ENCODE data around the gene PGK1. TPM values are rescaled to one million over a fixed set of nuclear protein-coding genes. Genes with fewer than 3 reads are reported as not detected.

PGK1 gene
- polyA plus RNA-seq, 1 experiment = 442 TPM

- Histone ChIP-seq H3K27me3 (ENCODE audit: control insufficient read depth, insufficient read depth, low read length) (no peaks in the 10 kb centered on the region), H3K4me3 (ENCODE audit: low read depth, low read length) (no peak overlapping the region), H3K27ac (ENCODE audit: low read depth, low read length) (no peak overlapping the region), H3K9me3 (ENCODE audit: control insufficient read depth, insufficient read depth, low read length) (no peaks in the 10 kb centered on the region)
- ChIA-PET POLR2A (no interaction called here), CTCF (no interaction called here)
- DNase-seq (ENCODE audit: low read depth, low spot score) = no peak
- no peak for TF ChIP-seq CTCF (IDR thresholded peaks at IDR 0.05; ENCODE audit: low read depth, low read length)
Observed at GRCh38 chrX:78116766-78117165, 12.7 kb downstream of the PGK1 start.

GRCh38 chrX:78118628-78119027, 14.6 kb downstream of the PGK1 start:
- ChIA-PET POLR2A (no interaction called here), CTCF (no interaction called here)
- H3K27ac ChIP-seq (ENCODE audit: low read depth, low read length) = no peak overlapping the region
- no peaks in the 10 kb centered on the region for H3K9me3 ChIP-seq (ENCODE audit: control insufficient read depth, insufficient read depth, low read length)
- no peak overlapping the region for H3K4me3 ChIP-seq (ENCODE audit: low read depth, low read length)
- DNase-seq (ENCODE audit: low read depth, low spot score) = no peak
- no peaks in the 10 kb centered on the region for H3K27me3 ChIP-seq (ENCODE audit: control insufficient read depth, insufficient read depth, low read length)
- TF ChIP-seq CTCF (IDR thresholded peaks at IDR 0.05; ENCODE audit: low read depth, low read length) = no peak

- POLR2A ChIA-PET = no interaction called here
Observed at GRCh38 chrX:78119521-78120227, 15.6 kb downstream of the PGK1 start.

GRCh38 chrX:78123190-78123589, 19.1 kb downstream of the PGK1 start:
- Histone ChIP-seq H3K4me3 (ENCODE audit: low read depth, low read length) (no peak overlapping the region), H3K27me3 (ENCODE audit: control insufficient read depth, insufficient read depth, low read length) (no peaks in the 10 kb centered on the region), H3K9me3 (ENCODE audit: control insufficient read depth, insufficient read depth, low read length) (no peaks in the 10 kb centered on the region), H3K27ac (ENCODE audit: low read depth, low read length) (no peak overlapping the region)
- ChIA-PET POLR2A (no interaction called here), CTCF (no interaction called here)
- TF ChIP-seq CTCF (IDR thresholded peaks at IDR 0.05; ENCODE audit: low read depth, low read length) = no peak
- no peak for DNase-seq (ENCODE audit: low read depth, low spot score)

More at GRCh38 chrX:78119521-78120227, 15.6 kb downstream of the PGK1 start:
- Histone ChIP-seq H3K4me3 (ENCODE audit: low read depth, low read length) (no peak overlapping the region), H3K27ac (ENCODE audit: low read depth, low read length) (no peak overlapping the region), H3K27me3 (ENCODE audit: control insufficient read depth, insufficient read depth, low read length) (no peaks in the 10 kb centered on the region), H3K9me3 (ENCODE audit: control insufficient read depth, insufficient read depth, low read length) (no peaks in the 10 kb centered on the region)
- no peak for DNase-seq (ENCODE audit: low read depth, low spot score)
- CTCF ChIA-PET = no interaction called here
- TF ChIP-seq CTCF (IDR thresholded peaks at IDR 0.05; ENCODE audit: low read depth, low read length) = peak; percentile 17

GRCh38 chrX:78124307-78124706, 20.3 kb downstream of the PGK1 start:
- no peaks in the 10 kb centered on the region for H3K9me3 ChIP-seq (ENCODE audit: control insufficient read depth, insufficient read depth, low read length)
- 0 out of 2 replicates have a peak, but pooled peaks have one; percentile 10 for TF ChIP-seq CTCF (IDR thresholded peaks at IDR 0.05; ENCODE audit: low read depth, low read length)
- no peak for DNase-seq (ENCODE audit: low read depth, low spot score)
- no peaks in the 10 kb centered on the region for H3K27me3 ChIP-seq (ENCODE audit: control insufficient read depth, insufficient read depth, low read length)
- ChIA-PET CTCF (interaction anchor here (1.1 kb wide), 1 partner anchor 11 kb away, joined by 3 read pairs; no protein-coding TSS in a partner anchor), POLR2A (no interaction called here)
- H3K27ac ChIP-seq (ENCODE audit: low read depth, low read length) = no peak overlapping the region
- no peak overlapping the region for H3K4me3 ChIP-seq (ENCODE audit: low read depth, low read length)

Measured in AG04450 (cell line).